Measurements from ENCODE around the gene GRIA1.
"Not testable (repeated sequence)": the region's sequence is repeated elsewhere in the genome, so short reads cannot be mapped to it uniquely, and the experiment has no call there.

Gene GRIA1

DNA sequence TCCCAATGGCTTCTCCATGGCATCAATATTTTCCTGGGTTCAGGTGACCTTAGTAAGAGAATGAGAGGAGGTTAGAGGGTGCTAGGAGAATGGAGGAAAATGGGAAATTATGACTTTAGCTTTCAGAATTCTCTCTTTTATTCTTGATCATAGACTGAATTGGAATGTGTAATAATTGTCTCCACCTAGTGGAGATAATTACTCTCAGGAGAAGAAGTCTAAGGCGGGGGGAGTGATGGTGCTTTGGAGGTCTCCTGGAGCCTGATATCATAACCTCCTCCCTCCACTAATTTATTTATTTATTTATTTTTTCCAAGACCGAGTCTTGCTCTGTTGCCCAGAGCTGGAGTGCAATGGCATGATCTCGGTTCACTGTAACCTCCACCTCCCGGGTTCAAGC lies 221.3 kb downstream of the GRIA1 start:
- H3K4me3 ChIP-seq (ENCODE audit: low read depth, low read length): no peak overlapping the region

DNA sequence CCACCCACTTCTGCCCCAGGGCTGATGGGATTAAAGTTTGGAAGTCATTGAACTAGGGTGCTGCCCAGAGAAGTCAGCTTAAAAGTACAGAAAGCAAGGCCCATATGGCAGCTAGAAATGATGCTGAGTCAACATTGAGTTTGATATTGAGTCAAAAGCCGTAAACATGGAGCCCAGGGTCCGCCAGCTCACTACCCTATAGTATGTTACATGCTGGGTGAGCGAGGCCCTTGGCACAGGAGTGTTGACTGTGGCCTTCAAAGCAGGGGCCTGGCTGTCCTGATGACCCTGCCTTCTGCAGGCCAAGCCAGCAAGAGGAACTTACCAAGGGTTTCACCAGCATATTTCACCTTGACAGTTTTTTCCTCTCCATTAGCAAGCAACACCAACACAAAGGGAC lies 222.5 kb downstream of the GRIA1 start:
- H3K4me3 ChIP-seq (ENCODE audit: low read depth, low read length): no peak overlapping the region

DNA sequence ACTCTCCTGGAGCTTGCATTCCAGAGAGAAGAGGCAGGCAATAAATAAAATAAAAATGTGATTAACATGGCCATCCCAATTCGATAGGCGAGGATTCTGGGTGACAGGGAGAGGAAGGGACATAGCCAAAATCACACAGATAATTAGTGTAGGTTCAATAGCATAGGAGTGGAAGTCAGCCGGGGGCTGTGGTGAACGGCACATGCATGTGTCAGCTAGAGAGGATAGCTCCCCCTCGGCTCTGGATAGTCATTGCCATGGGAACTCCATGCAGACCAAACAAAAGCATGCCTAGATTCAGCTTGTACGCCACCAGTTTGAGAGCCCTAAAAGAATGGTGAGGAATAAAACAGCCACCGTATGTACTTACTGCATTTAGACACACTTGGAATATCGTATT lies 223.5 kb downstream of the GRIA1 start:
- H3K4me3 ChIP-seq (ENCODE audit: low read depth, low read length): no peak overlapping the region

DNA sequence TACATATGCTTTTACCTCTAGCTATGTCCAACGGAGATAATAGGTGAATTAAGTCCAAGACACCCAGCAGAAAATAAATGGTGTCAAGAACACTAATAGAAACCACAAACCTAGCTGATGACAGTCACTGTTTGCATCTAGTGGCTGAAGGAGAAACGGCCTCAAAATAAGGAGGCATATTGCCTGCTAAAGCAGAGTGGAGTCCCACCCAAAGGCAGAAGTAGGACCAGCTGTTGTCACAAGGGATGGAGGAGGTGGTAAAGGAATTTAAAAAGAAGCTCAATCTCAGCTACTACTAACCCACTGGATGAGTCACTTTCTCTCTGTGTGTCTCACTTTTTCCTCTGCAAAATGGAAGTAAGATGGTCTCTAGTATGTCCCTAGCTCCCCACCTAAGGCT lies 224.3 kb downstream of the GRIA1 start:
- H3K4me3 ChIP-seq (ENCODE audit: low read depth, low read length): no peak overlapping the region

DNA sequence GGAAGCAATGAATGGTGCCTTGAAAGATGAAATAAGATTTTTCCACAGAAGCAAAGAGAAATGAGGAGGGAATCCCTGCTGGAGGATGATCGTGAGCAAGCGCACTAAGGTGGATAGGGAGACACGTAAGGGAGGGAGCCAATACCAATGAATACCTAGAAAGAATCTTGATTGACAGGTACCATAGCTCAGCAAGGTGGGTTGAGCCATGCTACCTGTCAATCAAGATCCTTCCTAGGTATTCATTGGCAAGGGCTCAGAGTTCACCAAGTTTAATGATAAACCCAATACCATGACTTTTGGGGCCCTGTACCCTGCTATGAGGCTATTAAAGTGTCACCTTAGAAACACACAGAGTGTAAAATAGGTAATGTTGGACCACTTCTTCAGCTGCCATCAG lies 226.8 kb downstream of the GRIA1 start:
- no peak overlapping the region for H3K4me3 ChIP-seq (ENCODE audit: low read depth, low read length)

DNA sequence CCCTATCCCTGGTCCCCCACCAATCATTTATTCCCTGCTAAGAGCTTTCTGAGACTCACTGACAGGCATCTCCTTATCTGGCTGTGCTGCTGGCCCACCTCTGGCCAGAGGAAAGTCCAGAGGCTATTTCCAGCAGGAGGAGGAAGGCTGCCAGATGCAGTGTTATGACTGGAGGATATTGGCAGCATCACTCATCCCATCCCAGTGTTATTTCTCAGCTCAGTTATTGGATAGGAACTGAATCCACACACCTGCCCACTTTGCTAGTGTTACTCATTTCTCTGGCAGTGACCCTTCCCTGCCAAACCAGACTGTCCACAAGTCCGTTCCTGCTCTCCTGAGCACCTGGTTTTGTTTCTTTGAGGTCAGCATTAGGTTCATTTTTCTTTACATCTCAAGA lies 228.2 kb downstream of the GRIA1 start:
- no peak overlapping the region for H3K4me3 ChIP-seq (ENCODE audit: low read depth, low read length)

DNA sequence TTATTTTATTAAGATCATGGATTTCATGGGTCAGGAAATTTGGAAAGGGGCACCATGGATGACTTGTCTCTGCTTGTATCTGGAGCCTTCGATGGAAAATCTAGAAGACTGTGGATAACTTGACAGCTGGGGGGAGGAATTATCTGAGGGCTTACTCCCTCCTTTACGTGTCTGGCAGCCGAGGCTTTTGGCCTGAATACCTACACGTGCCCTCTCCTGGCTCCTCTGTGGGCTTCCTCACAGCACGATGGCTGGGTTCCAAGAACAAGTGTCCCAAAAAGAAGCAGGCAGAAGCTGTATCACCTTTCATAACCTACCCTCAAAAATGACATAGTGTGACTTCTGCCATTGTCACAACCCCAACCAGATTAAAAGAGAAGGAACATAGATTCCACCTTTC lies 228.9 kb downstream of the GRIA1 start:
- H3K4me3 ChIP-seq (ENCODE audit: low read depth, low read length): no peak overlapping the region

DNA sequence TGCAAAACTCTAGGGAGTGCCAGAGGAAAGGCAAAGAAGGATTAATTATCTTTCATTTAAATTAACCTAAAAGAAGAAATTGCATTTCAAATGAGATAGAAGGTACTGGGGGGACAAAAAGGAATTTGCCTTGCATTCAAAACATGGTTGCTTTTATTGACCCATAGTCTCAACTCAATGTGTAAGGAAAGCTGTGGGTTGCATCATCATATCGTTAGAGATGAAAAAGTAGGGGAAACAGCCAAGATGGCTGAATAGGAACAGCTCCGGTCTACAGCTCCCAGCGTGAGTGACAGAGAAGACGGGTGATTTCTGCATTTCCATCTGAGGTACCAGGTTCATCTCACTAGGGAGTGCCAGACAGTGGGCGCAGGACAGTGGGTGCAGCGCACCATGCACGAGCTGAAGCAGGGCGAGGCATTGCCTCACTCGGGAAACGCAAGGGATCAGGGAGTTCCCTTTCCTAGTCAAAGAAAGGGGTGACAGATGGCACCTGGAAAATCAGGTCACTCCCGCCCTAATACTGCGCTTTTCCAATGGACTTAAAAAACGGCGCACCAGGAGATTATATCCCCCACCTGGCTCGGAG lies 232.6 kb downstream of the GRIA1 start:
- not testable (repeated sequence) for H3K4me3 ChIP-seq (ENCODE audit: low read depth, low read length)

DNA sequence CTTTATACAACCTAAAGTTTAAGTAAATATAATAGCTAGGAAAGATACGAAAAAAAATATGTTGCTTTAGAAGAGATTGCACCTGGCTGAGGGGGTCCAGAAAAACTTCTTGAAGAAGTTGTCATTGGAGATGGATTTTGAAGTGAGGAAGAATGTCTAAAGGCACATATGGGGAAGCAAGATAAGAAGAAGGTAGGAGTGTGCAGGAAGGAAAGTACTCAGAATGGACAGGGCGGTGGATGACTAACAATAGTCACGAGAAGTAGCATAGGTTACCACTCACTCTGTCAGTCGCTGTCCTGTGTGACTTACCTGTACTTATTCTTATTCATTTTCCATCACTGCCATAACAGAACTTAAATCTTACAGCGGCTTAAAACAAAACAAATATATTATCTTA lies 251.6 kb downstream of the GRIA1 start:
- no peak overlapping the region for H3K4me3 ChIP-seq (ENCODE audit: low read depth, low read length)

DNA sequence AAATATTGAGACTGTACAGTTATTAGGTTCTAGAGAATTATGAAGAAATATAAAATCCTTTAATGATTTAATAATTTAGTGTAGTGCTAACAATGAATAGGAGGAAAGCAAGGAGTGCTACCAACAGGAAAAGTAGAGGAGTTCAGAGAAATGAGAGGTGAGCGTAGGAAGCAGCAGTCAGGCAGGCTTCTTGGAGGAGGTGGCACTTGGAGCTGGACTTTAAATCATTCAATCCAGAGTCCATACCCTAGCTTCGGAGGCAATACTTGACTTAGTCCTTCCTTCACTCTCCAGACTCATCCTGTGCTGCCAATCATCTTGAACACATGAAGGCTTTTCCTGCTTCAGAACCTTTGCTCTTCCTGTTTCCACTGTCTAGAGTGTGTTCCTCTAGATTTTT lies 254.3 kb downstream of the GRIA1 start:
- H3K4me3 ChIP-seq (ENCODE audit: low read depth, low read length): no peak overlapping the region

DNA sequence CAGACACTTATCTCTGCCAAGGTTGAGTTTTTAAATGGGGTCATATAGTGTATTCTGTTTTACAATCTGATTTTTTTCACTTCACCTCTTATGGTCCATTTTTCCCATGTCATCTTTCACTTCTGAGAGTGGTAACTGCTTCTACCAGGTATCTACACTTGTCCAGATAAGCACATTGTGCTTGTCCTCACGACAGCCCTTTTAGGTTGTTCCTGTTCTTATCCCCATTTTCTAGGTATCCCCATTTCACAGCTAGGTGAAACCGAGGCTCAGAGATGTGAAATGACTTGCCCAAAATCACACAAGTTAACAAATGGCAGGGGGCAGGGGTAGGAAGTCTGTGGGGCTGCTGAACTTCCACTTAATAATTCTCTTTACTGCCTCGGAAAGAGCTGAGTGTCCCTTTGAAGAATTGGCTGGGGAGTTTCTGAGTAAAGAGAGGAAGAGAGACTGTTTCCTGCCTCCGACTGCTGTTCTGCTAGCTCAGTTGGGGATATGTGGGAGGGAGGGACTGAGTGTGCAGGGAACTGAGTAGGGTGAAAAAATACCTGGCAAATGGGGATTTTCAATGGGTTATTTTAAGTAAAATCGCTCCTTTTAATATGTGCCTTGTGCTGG lies 255.4 kb downstream of the GRIA1 start:
- H3K4me3 ChIP-seq (ENCODE audit: low read depth, low read length): no peak overlapping the region

DNA sequence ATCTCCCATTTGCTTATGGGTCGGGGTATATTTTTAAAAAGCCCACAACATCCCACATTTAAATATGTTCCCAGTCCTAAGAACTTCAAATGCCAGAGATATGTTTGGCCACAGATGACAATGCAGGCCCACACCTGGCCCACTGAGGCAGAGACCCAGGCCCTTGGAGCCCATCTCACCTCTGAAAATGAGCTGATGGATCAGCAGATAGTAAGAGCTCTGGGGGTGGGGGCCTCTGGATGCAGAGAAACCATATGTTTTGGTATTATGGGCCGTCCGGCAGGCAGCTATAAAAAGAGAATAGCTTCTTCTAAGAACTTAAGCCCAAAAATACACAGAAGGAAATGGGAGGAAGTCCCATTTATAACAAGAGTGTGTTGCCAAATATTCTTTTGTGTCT lies 256.0 kb downstream of the GRIA1 start:
- H3K4me3 ChIP-seq (ENCODE audit: low read depth, low read length): no peak overlapping the region

DNA sequence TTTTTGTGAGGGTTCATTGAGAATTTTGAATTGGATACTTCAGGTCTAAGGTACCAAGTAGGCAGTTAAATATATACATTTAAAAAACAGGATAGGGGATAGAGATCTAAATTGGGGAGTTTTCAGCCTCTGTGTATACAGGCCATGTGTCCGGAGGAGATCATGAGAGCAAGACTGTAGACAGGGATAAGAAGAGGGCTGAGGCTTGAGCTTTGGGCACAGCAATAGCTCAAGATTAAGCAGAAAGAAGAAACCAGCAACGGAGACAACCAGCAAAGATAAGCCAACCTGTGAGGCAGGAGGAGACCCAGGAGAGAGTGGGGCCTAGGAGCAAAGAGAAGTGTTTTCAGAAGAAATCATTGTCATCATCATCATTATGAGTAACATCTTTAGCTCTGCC lies 258.4 kb downstream of the GRIA1 start:
- no peak overlapping the region for H3K4me3 ChIP-seq (ENCODE audit: low read depth, low read length)

DNA sequence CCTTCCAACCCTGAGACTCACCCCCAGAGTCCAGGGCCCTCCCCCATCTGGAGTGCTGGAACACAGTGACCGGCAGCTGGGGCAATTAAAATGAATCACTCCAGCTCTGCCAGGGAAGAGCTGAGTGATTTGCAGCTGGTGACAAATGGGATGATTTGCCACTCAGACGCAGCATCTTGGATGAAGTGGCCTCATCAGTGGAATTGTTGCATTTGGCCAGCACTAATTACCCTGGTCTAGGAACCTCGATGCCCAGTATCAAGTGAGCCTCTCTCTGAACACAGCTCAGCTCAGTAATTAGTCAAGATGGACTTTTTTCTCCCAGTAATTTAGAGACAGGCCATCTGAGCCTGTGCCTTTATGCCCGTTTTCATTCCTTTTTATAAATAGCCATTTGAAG lies 259.5 kb downstream of the GRIA1 start:
- no peak overlapping the region for H3K4me3 ChIP-seq (ENCODE audit: low read depth, low read length)

DNA sequence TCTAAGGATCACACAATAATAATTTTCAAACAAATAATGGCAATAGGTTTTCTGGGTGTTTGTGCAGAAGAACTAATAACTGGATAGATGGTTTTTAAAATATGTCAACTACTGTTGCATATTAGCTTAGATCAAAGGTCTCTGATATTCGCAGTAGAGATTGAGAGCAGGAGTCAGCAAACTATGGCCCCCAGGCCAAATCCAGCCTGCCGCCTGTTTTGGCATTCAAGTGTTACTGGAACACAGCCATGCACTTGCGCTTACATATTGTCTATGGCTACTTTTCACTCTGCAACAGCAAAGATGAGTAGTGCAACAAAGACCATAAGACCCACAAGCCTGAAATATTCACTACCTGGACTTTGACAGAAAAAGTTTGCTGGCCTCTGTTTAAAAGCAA lies 260.8 kb downstream of the GRIA1 start:
- H3K4me3 ChIP-seq (ENCODE audit: low read depth, low read length): no peak overlapping the region

DNA sequence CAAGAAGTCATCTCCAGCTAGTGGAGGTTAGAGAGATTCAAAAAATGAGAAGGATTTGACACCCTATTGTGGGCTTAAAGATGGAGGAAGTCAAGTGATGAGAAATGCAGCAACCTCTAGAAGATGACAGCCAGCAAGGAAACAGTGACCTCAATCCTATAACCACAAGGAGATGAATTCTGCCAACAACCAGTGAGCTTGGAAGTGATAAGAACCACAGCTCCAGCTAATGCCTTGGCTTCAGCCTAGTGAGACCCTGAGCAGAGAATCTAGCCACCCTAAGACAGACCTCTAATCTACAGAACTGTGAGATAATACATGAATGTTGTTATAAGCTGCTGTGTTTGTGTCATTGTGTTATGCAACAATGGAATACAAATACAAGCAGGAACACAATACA lies 262.4 kb downstream of the GRIA1 start:
- H3K4me3 ChIP-seq (ENCODE audit: low read depth, low read length): no peak overlapping the region

DNA sequence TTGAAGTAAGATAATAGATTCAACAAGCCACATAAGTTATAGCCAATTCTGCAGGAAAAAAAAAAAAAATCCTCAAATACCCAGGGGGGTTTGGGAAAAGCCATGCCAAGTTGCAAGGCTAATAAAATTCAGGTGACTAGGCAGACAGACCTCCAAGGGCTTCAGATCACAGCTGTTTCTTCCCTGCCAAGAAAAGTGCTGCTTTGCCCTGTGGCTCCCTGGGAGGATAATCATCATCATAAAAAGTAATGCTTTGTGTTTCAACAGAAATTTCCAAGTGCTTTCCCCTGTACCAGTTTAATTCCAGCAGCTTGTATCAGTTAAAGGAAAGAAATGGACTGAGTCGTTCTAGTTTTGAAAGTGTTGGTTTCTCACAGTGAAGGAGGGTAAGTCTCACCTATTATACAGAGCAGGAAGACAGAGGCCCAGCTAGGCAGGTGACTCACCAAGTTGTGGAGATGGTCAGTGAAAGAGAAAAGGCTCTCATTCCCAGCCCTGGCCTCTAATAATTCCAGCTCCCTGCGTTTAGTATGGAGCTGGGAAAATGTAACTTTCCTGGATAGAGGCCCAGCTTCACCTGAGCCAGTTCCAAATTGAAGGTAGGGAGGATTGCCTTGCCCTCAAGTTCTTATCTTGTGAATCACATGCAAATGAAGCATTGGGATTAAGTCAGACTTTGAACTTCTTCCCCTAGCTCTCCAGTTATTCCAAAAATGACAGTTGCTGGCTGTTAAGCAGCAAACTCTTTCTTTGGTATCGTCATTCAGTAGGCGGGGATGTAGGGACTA lies 263.4 kb downstream of the GRIA1 start:
- H3K4me3 ChIP-seq (ENCODE audit: low read depth, low read length): no peak overlapping the region

DNA sequence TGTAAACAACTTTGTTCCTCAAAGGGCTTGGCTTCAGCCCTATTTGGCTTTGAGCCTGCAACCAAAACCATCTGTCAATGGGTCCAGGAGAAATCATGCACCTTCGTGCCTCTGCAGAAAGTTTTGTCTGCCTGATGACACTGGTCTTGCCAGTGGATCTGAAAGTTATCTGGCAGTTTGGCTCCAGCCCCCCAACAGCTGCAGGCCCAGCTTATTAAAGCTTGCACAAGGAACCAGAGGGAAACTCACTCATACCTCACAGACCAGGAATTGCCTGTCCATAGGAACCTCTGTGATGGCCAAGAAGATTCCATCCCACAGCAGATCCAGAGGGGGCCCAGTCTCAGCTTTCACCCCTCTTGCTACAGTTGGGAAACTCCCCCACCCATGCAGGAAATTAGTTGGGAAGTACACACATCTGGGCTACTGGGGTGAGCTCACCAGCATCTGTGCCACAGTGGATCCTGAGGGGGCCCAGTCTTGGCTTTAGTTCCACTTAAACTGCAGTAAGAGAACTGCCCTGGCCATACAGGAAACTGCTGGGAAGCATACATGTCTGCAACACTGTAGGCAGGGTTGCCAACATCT lies 265.5 kb downstream of the GRIA1 start:
- H3K4me3 ChIP-seq (ENCODE audit: low read depth, low read length): no peak overlapping the region

DNA sequence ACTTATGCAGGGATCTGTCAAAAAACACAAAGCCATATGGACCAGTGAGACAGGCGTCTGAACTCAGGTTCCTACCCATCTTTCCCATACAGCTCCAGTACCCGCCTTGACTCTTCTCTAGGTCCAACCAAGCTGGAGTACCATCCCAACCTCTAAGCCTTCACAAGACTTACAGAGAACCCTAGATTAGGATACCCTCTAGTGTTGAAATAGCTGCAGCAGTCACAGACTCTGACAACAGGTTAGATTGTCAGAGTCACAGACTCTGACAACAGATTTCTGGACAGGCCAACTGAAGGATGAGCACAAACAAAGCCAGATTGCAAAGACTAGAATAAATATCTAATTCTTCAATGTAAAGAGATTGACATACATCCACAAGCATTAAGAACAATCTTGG lies 266.1 kb downstream of the GRIA1 start:
- no peak overlapping the region for H3K4me3 ChIP-seq (ENCODE audit: low read depth, low read length)

DNA sequence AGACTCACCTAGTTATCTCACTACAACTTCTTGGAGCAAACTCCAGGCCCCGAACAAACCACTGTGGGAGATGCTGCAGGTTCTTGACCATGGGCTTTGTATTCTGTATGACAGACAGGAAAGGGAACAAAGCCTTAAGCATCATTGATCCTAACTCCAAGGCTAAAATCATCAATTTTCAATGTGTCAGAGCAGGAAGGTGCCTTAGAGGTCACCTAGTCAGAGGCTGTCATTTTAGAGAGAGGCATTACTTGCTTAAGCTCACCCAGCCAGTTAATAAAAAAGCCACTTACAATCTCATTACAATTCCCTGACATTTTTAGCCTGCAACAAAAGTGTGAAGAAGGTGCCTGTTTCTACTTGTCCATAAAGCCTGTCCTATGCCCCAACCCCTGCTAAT lies 275.5 kb downstream of the GRIA1 start:
- no peak overlapping the region for H3K4me3 ChIP-seq (ENCODE audit: low read depth, low read length)

DNA sequence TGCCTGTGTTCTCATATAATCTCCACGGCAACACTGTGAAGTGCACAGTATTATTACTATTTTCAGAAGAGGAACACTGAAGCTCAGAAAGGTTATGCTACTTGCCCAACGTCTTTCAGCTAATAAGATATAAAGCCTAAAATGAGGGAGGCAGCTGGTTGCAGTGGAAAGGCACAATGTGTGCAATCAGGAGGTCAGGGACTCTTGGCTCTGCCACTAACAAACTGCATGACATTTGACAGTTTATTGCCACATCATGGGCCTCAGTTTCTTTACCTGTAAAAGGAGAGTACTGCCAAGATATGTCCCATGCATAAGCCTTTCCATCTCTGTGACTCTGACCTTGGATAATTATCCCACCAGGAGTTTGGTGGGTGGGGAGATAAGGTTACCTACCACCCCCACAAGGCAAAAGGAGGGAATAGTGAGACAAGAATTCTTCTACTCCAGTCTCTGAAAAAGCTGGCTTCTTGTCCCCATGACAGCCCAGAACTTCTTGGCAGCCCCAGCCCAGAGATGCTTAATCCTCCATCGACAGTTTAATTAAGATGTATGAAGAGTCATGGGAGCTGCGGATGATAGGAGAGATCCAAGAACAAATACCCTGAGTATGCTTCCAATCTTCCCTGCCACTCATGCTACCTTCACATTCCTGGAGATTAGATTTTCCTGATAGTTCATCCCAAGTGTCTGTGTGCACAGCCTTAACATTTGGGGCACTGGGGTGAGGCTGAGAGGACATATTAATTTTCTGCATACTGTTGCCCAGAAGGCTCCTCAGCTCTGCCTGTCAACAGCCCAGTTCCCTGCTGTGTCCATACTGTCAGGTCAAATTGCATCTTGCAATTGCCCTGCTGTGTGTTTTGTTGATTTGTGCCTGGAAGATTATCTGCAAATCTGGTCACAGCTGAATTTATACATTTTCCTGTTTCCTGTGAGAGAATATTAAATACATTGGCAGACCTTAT lies 277.0 kb downstream of the GRIA1 start:
- no peak overlapping the region for H3K4me3 ChIP-seq (ENCODE audit: low read depth, low read length)
